ENCODE measurements around the gene KRT5.
"Not testable (repeated sequence)": the region's sequence is repeated elsewhere in the genome, so short reads cannot be mapped to it uniquely, and the experiment has no call there.

Gene KRT5

DNA sequence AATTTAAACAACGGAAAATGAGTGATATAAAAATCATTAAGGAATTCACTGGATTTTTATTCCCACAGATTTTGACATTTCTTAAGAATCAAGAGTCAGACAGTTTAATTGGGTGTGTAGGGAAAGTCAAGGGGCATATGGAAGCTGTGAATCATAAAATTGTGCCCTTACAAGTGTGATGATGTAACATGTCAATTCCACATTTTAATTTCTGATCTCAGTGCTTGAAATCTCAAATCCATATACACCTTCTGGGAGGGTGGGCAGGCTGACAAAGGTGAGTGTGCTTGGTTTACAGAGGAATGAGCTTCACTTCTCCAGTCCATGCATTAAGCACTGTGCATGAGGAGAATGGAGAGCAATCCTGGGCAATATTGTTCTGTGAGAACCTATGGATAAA lies 26.1 kb downstream of the KRT5 start:
- DNase-seq (ENCODE audit: low read depth): no peak

DNA sequence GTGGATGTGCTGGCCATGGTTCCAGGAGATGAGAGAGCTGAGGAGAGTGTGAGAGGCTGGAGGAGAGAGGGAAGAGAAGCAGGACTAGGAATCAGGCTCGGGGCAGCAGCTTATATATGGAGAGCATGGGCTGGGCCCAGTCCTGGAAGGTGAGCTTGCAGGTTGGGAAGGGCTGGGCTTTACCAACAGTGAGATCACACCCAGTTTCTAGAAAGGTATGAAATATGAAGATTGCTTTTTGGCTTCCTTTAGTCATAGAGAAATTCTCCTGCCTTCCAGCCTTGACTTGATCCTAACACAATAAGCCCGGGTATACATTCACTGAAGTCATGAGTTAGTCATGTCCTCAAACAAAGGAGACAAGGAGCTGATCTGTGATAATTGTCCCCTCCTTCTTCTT lies 27.0 kb downstream of the KRT5 start, which contains the start of gene KRT6A:
TSS of gene KRT6A (minus strand) at position 86 of the 400 bp plus-strand sequence. CDS start at position 17, 69 bp downstream.
- no peak for DNase-seq (ENCODE audit: low read depth)

DNA sequence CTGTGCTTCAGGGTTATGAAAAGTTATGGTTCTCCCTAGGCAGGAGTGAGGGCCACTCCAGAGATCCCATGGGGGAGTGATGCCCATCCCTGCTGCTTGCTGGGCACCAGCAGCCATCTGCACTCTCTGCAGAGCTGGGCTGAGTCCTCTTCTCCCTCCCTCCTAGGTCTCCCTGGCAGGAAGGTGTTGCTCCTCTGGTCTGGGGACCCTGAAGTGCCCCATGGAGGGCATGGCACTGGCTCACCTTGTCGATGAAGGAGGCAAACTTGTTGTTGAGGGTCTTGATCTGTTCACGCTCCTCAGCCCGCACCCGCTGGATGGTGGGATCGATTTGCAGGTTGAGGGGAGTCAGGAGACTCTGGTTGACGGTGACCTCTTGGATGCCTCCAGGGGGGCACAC lies 27.8 kb downstream of the KRT5 start:
- not testable (repeated sequence) for DNase-seq (ENCODE audit: low read depth)

DNA sequence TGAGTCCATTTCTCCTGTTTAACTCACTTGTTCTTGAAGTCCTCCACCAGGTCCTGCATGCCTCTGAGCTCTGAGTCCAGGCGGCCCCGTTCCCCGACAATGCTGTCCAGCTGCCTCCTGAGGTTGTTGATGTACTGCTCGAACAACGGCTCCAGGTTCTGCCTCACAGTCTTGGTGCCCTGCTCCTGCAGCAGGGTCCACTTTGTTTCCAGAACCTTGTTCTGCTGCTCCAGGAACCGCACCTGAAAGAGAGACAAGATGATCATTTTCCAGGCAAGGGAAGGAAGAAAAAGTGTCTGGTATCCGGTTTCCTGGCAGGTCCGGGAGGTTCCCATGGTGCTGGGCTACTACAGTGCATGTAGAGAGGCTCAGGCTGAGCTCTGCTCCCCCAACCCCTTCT lies 28.7 kb downstream of the KRT5 start:
- not testable (repeated sequence) for DNase-seq (ENCODE audit: low read depth)

DNA sequence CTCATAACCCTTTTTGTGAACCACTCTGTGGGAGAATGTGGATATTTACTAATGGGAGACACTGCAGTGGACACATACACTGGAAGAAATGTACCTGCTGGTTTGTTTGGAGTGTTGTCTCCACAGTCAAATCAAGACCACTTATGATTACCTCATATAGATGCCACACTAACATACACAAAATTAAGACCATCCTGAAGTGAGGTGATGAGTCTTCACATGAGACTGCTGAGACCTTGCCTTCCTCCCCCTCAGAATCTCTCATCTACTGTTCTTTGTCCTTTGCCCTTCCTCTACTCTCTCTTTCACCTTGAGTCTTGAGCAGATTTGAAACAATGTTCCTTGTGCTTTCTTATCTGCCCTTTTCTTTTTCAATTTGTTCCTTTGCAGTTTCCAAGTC lies 31.5 kb downstream of the KRT5 start:
- no peak for DNase-seq (ENCODE audit: low read depth)

DNA sequence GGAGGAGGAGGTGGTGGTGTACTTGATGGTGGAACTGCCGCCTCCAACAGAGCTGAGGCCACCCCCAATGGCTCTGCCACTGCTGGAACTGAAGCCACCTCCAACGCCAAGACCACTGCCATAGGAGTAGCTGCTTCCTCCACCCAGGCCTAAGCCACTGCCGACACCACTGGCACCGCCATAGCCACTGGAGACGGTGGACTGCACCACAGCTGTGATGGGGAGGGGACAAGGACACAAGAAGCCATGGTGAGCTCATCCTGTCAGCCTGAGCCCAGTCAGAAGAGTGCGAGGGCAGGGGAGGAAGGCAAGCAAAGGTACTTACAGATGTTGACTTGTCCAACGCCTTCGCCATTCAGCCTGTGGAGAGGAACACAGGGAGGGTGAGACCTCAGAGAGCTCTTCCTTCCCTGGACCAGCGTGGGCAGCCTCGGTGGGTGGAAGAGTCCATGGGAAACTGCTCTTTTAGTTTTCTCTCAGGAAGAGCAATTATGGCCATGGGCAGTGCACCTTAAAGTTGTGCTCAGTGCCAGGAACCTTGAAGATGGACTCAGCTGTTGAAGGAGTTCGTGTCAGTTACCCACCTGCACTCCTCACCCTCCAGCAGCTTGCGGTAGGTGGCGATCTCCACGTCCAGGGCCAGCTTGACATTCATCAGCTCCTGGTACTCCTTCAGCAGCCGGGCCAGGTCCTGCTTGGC lies 32.3 kb downstream of the KRT5 start:
- DNase-seq (ENCODE audit: low read depth): not testable (repeated sequence)

DNA sequence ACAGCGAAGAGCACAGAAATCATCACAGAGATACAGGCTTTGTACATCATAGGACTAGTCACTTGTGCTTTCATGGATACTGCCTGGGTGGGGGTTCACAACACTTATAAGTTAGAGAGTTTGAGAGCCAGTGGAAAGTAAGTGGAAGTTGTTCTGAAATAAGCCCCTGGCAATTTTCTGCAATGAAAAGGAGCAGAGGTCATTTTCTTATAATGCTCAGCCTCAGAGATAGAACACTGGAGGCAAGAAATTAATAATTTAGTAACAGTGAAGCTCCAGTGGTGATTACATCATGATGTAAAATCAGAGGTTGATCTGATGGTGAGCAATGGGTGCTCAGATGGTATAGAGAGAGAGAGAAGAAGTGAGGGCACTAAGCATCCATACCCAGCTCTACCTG lies 33.0 kb downstream of the KRT5 start:
- DNase-seq (ENCODE audit: low read depth): no peak

DNA sequence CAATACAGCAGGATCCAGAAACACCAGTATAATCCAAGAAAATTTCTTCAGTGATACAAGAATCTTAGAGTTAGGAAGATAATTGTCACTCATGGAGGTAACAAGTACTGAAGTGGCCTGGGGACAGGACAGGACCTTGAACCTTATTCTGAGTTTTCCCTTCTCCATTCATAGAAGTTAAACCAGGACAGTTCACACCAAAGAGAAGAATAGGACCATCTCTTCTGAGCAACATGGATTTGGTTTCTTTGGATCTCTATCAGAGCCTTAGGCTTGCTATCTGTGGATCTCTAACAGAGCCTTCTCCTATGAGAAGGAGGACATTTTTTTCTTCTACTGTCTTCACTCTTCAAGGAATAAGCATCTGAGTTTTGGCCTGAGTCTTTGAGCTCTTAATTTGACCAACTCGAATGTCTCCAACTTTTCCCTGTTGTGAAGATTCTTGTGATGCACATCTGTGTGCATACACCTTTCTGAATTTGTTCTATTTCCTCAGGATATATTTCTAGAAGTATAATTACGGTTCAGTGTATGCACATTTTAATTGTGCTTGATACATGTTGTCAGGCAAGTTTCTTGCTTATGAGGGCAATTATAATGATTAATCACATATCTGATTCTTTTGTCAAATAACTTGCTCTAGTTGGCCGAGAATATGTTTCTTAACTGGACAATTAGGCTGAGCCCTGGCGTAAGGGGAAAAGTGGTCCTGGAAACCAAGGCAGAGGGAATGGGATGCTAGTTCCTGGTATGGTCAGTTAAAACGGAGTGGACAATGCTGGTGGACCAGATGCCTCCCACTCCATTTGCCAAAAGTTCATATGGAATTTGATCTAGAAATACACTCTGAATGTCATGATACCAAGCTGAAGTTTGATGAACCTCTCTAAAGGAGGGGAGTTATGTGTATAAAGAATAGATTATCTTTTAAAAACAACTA lies 33.8 kb downstream of the KRT5 start:
- DNase-seq (ENCODE audit: low read depth): no peak

DNA sequence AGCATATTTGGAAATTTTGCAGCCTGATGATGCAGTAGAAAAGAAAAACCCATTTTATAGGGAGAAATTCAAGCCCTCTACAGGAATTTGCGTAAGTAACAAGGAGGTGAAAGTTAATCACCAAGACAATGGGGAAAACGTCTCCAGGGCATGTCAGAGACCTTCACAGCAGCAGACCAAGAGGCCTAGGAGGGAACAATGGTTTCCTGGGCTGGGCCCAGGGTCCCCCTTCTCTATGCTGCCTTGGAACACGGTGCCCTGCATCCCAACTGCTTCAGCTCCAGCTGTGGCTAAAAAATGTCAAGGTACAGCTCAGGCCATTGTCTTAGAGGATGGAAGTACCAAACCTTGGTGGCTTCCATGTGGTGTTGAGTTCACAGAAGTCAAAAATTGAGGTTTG lies 40.1 kb downstream of the KRT5 start:
- no peak for DNase-seq (ENCODE audit: low read depth)

DNA sequence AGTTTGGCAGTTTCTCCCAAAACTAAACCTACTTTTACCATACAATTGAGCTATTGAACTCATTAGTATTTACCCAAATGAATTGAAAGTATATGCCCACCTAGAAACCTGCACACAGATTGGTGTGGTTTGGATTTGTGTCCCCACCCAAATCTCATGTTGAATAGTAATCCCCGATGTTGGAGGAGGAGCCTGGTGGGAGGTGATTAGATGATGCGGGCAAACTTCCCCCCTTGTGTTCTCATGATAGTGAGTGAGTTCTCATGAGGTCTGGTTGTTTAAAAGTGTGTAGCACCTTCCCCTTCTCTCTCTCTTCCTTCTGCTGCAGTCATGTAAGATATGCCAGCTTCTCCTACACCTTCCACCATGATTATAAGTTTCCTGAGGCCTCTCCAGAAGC lies 42.5 kb downstream of the KRT5 start:
- no peak for DNase-seq (ENCODE audit: low read depth)

DNA sequence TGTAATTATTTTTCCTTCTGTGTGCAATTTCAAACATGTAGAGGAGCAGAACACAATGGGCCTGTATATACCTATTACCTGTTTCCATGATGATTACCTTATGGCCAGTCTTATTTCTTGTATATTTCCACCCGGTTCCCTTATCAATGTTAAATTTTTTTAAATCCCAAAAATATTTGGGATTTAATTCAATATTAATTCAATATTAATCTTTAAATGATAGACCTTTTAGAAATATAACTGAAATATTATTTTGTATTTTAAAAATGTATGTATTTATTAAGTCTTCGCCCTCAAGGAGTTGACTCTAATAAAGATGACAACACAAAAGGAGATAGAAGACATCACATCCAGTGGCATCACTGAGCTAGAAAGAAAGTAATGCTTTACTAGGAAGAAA lies 46.0 kb downstream of the KRT5 start:
- DNase-seq (ENCODE audit: low read depth): no peak

DNA sequence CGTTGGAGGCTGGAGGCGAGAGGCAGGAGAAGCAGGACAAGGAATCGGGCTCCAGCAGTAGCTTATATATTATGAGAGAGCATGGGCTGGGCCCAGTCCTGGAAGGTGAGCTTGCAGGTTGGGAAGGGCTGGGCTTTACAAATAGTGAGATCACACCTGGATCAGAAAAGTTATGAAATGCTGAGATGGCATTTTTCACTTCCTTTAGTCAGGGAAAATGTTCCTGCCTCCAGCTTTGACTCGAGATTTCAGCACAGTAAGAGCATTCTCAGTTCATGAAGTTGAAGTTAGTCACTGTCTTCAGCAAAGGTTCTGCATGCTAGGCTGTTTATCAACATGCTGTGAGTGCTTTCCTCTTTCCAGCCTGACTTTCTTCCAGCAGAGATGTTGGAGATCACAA lies 46.4 kb downstream of the KRT5 start, which contains the start of gene KRT6C:
TSS of gene KRT6C (minus strand) at position 38 of the 400 bp plus-strand sequence. CDS start 68 bp downstream, outside the sequence.
- no peak for DNase-seq (ENCODE audit: low read depth)

DNA sequence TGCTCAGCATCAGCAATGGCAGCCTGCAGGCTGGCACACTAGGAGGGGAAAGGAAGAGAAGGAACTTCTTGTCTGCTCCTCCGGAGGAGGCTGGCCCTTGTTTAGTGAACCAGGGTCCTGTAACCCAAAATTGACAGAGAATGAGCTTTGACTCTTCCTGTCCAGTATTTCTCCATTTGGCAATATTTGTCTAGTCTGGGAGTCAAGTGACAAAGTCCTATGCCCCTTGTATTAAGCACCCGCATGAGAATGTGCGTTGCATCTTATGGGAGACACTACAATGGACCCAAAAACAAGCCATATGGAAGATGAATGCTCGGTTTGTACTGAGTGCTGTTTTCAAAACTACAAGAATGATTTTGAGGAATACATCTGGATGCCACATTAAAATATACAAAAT lies 50.3 kb downstream of the KRT5 start:
- DNase-seq (ENCODE audit: low read depth): no peak

DNA sequence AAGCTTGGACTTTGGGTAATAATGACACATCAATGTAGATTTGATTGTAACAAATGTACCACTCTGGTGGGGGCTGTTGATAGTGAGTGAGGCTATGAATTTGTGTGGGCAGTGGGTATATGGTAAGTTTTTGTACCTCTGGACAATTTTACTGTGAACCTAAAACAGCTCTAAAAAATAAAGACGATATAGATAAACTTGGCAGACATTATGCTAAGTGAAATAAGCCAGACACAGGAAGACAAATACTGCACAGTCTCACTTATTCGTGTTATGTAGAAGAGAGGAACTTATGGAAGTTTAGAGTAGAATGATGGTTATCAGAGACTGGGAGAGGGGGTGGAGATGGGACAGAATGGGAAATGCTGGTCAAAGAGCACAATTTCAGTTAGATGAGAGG lies 55.3 kb downstream of the KRT5 start:
- DNase-seq (ENCODE audit: low read depth): no peak
